ENCODE results near the gene TP53RK. TPM values are rescaled to one million over a fixed set of nuclear protein-coding genes. Genes with fewer than 3 reads are reported as not detected.

TP53RK gene
- total and polyA plus RNA-seq, 2 of the 13 experiments (the other 11 are each of a cell fraction or from before 2014, with no cell fraction given): 12.9 to 25.5 TPM

GRCh38 chr20:46709459-46710152, 20.4 kb upstream of the TP53RK start, which contains the start of gene SLC2A10 (continued):
- TF ChIP-seq FOXP4 (CRISPR knock-in tag; IDR thresholded peaks at IDR 0.05) (peak; percentile 23; the same call in 1 of the 2 replicates), HOXA5 (CRISPR knock-in tag; IDR thresholded peaks at IDR 0.05) (peak; percentile 87), STAT5B (CRISPR knock-in tag; IDR thresholded peaks at IDR 0.05) (peak; percentile 81), ZNF609 (CRISPR knock-in tag; IDR thresholded peaks at IDR 0.05; ENCODE audit: borderline replicate concordance) (peak; percentile 26; the same call in 1 of the 2 replicates), SP2 (CRISPR knock-in tag; IDR thresholded peaks at IDR 0.05) (peak; percentile 62), RBAK (CRISPR knock-in tag; IDR thresholded peaks at IDR 0.05) (no peak), ZNF383 (CRISPR knock-in tag; IDR thresholded peaks at IDR 0.05; ENCODE audit: borderline replicate concordance) (no peak; the same call in 1 of the 2 replicates), MED13 (CRISPR knock-in tag; IDR thresholded peaks at IDR 0.05) (peak; percentile 88), CENPX (CRISPR knock-in tag; IDR thresholded peaks at IDR 0.05) (no peak), NFYC (CRISPR knock-in tag; IDR thresholded peaks at IDR 0.05) (no peak), ZNF629 (CRISPR knock-in tag; conservative IDR thresholded peaks at IDR 0.05) (no peak), JUN (CRISPR knock-in tag; IDR thresholded peaks at IDR 0.05) (no peak), U2AF2 (IDR thresholded peaks at IDR 0.05; ENCODE audit: low read depth, low read length) (no peak), CAMTA2 (CRISPR knock-in tag; IDR thresholded peaks at IDR 0.05; ENCODE audit: borderline replicate concordance) (peak; percentile 86; the same call in 1 of the 2 replicates), KMT2B (CRISPR knock-in tag; IDR thresholded peaks at IDR 0.05) (peak; percentile 69; the same call in 1 of the 2 replicates), ZNF160 (CRISPR knock-in tag; IDR thresholded peaks at IDR 0.05) (peak; percentile 83; the same call in 1 of the 2 replicates), MTA1 (CRISPR knock-in tag; IDR thresholded peaks at IDR 0.05; ENCODE audit: borderline replicate concordance) (no peak), RARA (CRISPR knock-in tag; IDR thresholded peaks at IDR 0.05) (no peak), ATM (IDR thresholded peaks at IDR 0.05; ENCODE audit: borderline replicate concordance) (no peak), FLYWCH1 (CRISPR knock-in tag; IDR thresholded peaks at IDR 0.05) (no peak), FIP1L1 (IDR thresholded peaks at IDR 0.05; ENCODE audit: borderline replicate concordance, insufficient read depth, low read depth, low read length) (no peak), RFXANK (CRISPR knock-in tag; IDR thresholded peaks at IDR 0.05) (0 out of 2 replicates have a peak, but pooled peaks have one; percentile 65), SETDB1 (CRISPR knock-in tag; IDR thresholded peaks at IDR 0.05; ENCODE audit: borderline replicate concordance) (peak; percentile 78; the same call in 1 of the 2 replicates)

All from HepG2 (cell line).